Natural killer cell (primary cell): ENCODE data around the gene ERAL1. TPM values are rescaled to one million over a fixed set of nuclear protein-coding genes. Genes with fewer than 3 reads are reported as not detected.
"Not testable (repeated sequence)": the region's sequence is repeated elsewhere in the genome, so short reads cannot be mapped to it uniquely, and the experiment has no call there.

Experiments
- ATAC-seq, 3 donors: fragments of 150-1000 bp in 2 of 3; fragments of 200-7000 bp in 1 of 3; cut with Tn5 transposase; 1 replicate in 1 of 3; 2 replicates in 2 of 3; pipeline ENCODE4 v1.10.0; 2021; ENCODE audit warnings: mild to moderate bottlenecking in 2 of 3, moderate library complexity in 2 of 3
- DNase-seq, 2 donors: peaks; one replicate each; pipeline versions ENCODE4 v3.0.0 to v3.0.0-alpha.2; 2013 to 2021; ENCODE audit warnings: mixed read lengths in 1 of 2
- H3K27ac ChIP-seq: one replicate; pipeline ENCODE4 v1.5.1; 2013; ENCODE audit warnings: mild to moderate bottlenecking, low read length
- H3K27me3 ChIP-seq: one replicate; pipeline ENCODE4 v1.6.1; 2013; ENCODE audit warnings: low read length; ENCODE audit not compliant: control insufficient read depth, insufficient read depth
- H3K36me3 ChIP-seq: one replicate; pipeline ENCODE4 v1.6.1; 2013; ENCODE audit warnings: low read length; ENCODE audit not compliant: control insufficient read depth, insufficient read depth
- H3K4me1 ChIP-seq: one replicate; pipeline ENCODE4 v1.6.1; 2013; ENCODE audit warnings: low read length; ENCODE audit not compliant: control insufficient read depth, insufficient read depth
- H3K4me3 ChIP-seq: one replicate; pipeline ENCODE4 v1.5.1; 2013; ENCODE audit warnings: low read length
- H3K9me3 ChIP-seq: one replicate; pipeline ENCODE4 v1.6.1; 2013; ENCODE audit warnings: low read length; ENCODE audit not compliant: control insufficient read depth, insufficient read depth
- H3K27ac Mint-ChIP-seq, 2 donors: one replicate each; pipeline ENCODE4 v1.8.0; 2022; ENCODE audit warnings: mild to moderate bottlenecking in 2 of 2, mixed read lengths in 2 of 2, moderate library complexity in 1 of 2
- H3K27me3 Mint-ChIP-seq, 2 donors: one replicate each; pipeline ENCODE4 v1.8.0; 2022; ENCODE audit warnings: low read depth in 2 of 2, mixed read lengths in 2 of 2
- H3K36me3 Mint-ChIP-seq: one replicate; pipeline ENCODE4 v1.8.0; 2022; ENCODE audit warnings: mixed read lengths
- H3K4me1 Mint-ChIP-seq, 2 donors: one replicate each; pipeline ENCODE4 v1.8.0; 2022; ENCODE audit warnings: mixed read lengths in 2 of 2
- H3K4me3 Mint-ChIP-seq: one replicate; pipeline ENCODE4 v1.8.0; 2022; ENCODE audit warnings: mild to moderate bottlenecking, moderate library complexity, mixed read lengths
- H3K9me3 Mint-ChIP-seq, 2 donors: one replicate each; pipeline ENCODE4 v1.8.0; 2022; ENCODE audit warnings: mixed read lengths in 2 of 2
- CTCF ChIP-seq: fragments of 200-600 bp; IDR thresholded peaks from one replicate; pipeline ENCODE4 v1.8.0; 2022; ENCODE audit warnings: antibody characterized with exemption
- WGBS: methylation state at CpG from one replicate; pipeline ENCODE4 v1.1.7; 2013; ENCODE audit warnings: missing lambda C conversion rate; ENCODE audit not compliant: insufficient coverage; 5-methylcytosine and 5-hydroxymethylcytosine counted together
- intact Hi-C: fragments of 100-400 bp; cut with micrococcal nuclease; formaldehyde crosslinking; loops from one replicate; pipeline ENCODE4 v1.14.2; 2022
- total RNA-seq, 4 donors: library from RNA; stranded (reverse); fragments of 120-200 nt in 1 of 4; gene quantifications; one replicate each; pipeline versions ENCODE4 v1.2.3 to v1.2.4, GENCODE V29; 2013 to 2022

Gene ERAL1
- total RNA-seq, 3 donors from 2014 or later (not counting 1 experiment from before 2014, with no cell fraction given): 20.9 to 35.2 (median 27.3) TPM

GRCh38 chr17:28828294-28829040, 26.3 kb upstream of the ERAL1 start:
- Mint-ChIP-seq H3K36me3 (no peaks in the 10 kb centered on the region), H3K4me1 (peaks cover 6 to 24% of the 10 kb centered on the region in 2 donors), H3K27ac (no peak overlapping the region), H3K27me3 (no peaks in the 10 kb centered on the region), H3K9me3 (no peaks in the 10 kb centered on the region), H3K4me3 (no peak overlapping the region)
- TF ChIP-seq CTCF: no peak
- intact Hi-C loops: no loop called here
- Histone ChIP-seq H3K36me3 (no peaks in the 10 kb centered on the region), H3K4me1 (no peaks in the 10 kb centered on the region), H3K4me3 (no peak overlapping the region), H3K27ac (no peak overlapping the region), H3K27me3 (no peaks in the 10 kb centered on the region), H3K9me3 (no peaks in the 10 kb centered on the region)
- ATAC-seq (no peak), DNase-seq (no peak)
- WGBS: 94% methylated on average over 14 of the region's 15 CpGs

GRCh38 chr17:28834420-28834819, 20.4 kb upstream of the ERAL1 start:
- Histone ChIP-seq H3K4me1 (no peaks in the 10 kb centered on the region), H3K27me3 (no peaks in the 10 kb centered on the region), H3K36me3 (no peaks in the 10 kb centered on the region), H3K9me3 (no peaks in the 10 kb centered on the region), H3K27ac (no peak overlapping the region), H3K4me3 (no peak overlapping the region)
- H3K27me3 Mint-ChIP-seq: no peaks in the 10 kb centered on the region
- peaks cover 0 to 18% of the 10 kb centered on the region in 2 donors for H3K4me1 Mint-ChIP-seq
- H3K9me3 Mint-ChIP-seq: no peaks in the 10 kb centered on the region
- no peaks in the 10 kb centered on the region for H3K36me3 Mint-ChIP-seq
- WGBS: 100% methylated on average over 1 of the region's 1 CpG
- TF ChIP-seq CTCF: no peak
- DNase-seq: no peak
- H3K4me3 Mint-ChIP-seq: no peak overlapping the region
- H3K27ac Mint-ChIP-seq: no peak overlapping the region
- no peak for ATAC-seq
- intact Hi-C loops: no loop called here

GRCh38 chr17:28836541-28836940, 18.3 kb upstream of the ERAL1 start:
- peaks cover 1 to 27% of the 10 kb centered on the region in 2 donors for H3K4me1 Mint-ChIP-seq
- H3K27me3 ChIP-seq, H3K27ac Mint-ChIP-seq, H3K27me3 Mint-ChIP-seq, intact Hi-C loops, DNase-seq, ATAC-seq, H3K27ac ChIP-seq, H3K36me3 Mint-ChIP-seq, H3K4me3 Mint-ChIP-seq, H3K9me3 ChIP-seq, H3K4me3 ChIP-seq, H3K4me1 ChIP-seq, H3K36me3 ChIP-seq, H3K9me3 Mint-ChIP-seq: not testable (repeated sequence)
- 97% methylated on average over 7 of the region's 10 CpGs for WGBS

GRCh38 chr17:28839221-28839620, 15.6 kb upstream of the ERAL1 start:
- no peak for TF ChIP-seq CTCF
- H3K9me3 Mint-ChIP-seq: no peaks in the 10 kb centered on the region
- Histone ChIP-seq H3K4me1 (peaks cover 17% of the 10 kb centered on the region), H3K9me3 (no peaks in the 10 kb centered on the region), H3K4me3 (no peak overlapping the region), H3K27me3 (no peaks in the 10 kb centered on the region), H3K27ac (no peak overlapping the region), H3K36me3 (no peaks in the 10 kb centered on the region)
- intact Hi-C loops: no loop called here
- peaks cover 13 to 29% of the 10 kb centered on the region in 2 donors for H3K4me1 Mint-ChIP-seq
- H3K27me3 Mint-ChIP-seq: no peaks in the 10 kb centered on the region
- H3K27ac Mint-ChIP-seq: no peak overlapping the region
- ATAC-seq (no peak), DNase-seq (no peak)
- H3K4me3 Mint-ChIP-seq: no peak overlapping the region
- H3K36me3 Mint-ChIP-seq: no peaks in the 10 kb centered on the region
- 44% methylated on average over 1 of the region's 2 CpGs for WGBS
